Neural progenitor cell (in vitro differentiated cells): ENCODE data around the gene ME2.

Experiments
- EZH2 ChIP-seq: fragments of 200-600 bp; sonication (generic); IDR thresholded peaks from 2 replicates; pipeline ENCODE4 v1.6.1; 2017; ENCODE audit warnings: antibody characterized with exemption, mild to moderate bottlenecking, moderate library complexity
- TF ChIP-seq, protein P1 (sequence below): fragments of 200-600 bp; sonication (generic); IDR thresholded peaks from 2 replicates; pipeline ENCODE4 v1.5.1; 2017; ENCODE audit warnings: antibody characterized with exemption, mild to moderate bottlenecking

DNA sequence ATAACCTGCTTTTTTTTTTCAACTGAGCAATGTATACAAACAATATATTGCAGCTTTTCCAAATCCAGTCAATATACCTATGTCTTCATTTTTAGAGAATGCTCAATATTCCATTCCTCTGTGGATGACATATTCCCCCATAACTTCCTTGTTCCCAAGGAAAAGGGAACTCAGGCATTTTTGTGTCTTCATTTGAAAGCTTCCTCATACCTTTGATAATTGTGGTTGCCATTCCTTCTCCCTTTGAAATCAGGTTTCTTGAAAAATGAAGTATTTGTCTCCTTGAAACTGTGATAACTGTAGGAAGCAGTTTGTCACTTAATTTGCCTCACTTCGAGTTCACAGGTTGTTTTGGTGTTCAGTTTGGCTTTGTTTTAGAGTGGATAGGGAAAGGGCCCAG, 102.5 kb downstream of the ME2 start:
- TF ChIP-seq, protein P1, sequence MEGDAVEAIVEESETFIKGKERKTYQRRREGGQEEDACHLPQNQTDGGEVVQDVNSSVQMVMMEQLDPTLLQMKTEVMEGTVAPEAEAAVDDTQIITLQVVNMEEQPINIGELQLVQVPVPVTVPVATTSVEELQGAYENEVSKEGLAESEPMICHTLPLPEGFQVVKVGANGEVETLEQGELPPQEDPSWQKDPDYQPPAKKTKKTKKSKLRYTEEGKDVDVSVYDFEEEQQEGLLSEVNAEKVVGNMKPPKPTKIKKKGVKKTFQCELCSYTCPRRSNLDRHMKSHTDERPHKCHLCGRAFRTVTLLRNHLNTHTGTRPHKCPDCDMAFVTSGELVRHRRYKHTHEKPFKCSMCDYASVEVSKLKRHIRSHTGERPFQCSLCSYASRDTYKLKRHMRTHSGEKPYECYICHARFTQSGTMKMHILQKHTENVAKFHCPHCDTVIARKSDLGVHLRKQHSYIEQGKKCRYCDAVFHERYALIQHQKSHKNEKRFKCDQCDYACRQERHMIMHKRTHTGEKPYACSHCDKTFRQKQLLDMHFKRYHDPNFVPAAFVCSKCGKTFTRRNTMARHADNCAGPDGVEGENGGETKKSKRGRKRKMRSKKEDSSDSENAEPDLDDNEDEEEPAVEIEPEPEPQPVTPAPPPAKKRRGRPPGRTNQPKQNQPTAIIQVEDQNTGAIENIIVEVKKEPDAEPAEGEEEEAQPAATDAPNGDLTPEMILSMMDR = no peak
- no peak for TF ChIP-seq EZH2
